ENCODE results near the gene EPB41L5.

GRCh38 chr2:120028795-120029194, 15.9 kb downstream of the EPB41L5 start:
- no peak for TF ChIP-seq CTCF (IDR thresholded peaks at IDR 0.05)
- no peak for TF ChIP-seq POLR2AphosphoS5 (IDR thresholded peaks at IDR 0.05)
- no peak for TF ChIP-seq EP300 (IDR thresholded peaks at IDR 0.05)
- TF ChIP-seq POLR2A (IDR thresholded peaks at IDR 0.05): no peak

All from upper lobe of left lung (tissue), 4 donors.